Measurements from ENCODE around the gene TBX1.

TBX1 gene

DNA sequence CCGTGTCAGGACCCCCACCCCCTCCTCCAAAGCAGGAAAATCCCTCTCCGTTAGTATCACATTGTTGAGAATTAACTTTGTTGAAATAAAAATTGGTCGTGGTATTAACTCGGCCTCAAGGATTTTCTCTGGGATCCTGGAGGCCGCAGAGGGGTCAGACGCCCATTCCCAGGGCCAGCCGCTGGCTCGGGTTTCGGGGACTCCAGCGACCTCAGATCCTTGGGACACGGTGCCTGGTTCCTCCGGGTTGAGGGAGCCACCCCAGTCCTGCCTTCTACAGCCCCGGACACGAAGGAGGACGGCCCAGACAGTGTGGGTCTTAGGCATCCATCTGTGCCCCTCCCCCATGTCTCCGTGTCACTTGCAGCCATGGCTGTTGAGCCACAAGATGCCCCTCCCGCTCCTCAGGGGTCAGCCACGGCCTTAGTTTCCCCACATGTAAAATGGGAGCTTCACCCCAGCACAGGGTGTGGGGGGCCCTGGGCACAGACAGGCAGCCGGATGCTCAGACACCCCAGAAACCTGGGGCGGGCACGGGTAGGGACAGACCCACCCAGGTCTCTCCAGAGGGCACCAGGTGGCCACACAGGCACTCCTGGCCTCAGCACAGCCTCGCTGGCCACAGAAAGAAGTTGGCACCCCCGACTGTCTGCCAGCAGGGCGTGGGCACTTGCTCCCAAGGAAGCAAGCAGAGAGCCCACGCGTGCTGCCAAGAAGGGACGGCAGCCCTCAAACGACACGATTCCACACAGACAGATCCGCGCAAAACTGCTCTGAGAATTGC lies 21.7 kb upstream of the TBX1 start:
- no peak for DNase-seq

DNA sequence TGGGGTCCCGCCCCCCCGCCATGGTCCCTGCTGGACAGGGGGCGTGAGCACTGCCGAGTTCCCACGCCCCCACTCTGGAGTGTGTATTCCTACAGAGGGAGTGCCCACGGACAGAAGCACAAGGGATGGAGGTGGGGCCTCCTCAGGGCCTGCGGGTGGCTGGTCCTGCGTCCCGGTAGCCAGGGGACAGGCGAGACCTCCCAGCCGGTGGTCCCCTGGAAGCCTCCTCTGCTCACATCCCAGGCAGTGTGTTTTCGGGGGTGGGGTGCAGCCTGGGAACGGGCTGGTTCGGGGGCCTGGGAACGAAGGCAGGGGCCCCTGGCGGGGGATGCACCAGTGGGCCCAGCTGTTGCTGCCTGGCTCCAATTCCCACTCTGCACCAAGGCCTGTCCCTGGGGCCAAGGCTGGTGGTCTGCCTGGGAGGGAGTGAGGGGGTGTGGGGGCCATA lies 21.1 kb upstream of the TBX1 start:
- no peak for DNase-seq

DNA sequence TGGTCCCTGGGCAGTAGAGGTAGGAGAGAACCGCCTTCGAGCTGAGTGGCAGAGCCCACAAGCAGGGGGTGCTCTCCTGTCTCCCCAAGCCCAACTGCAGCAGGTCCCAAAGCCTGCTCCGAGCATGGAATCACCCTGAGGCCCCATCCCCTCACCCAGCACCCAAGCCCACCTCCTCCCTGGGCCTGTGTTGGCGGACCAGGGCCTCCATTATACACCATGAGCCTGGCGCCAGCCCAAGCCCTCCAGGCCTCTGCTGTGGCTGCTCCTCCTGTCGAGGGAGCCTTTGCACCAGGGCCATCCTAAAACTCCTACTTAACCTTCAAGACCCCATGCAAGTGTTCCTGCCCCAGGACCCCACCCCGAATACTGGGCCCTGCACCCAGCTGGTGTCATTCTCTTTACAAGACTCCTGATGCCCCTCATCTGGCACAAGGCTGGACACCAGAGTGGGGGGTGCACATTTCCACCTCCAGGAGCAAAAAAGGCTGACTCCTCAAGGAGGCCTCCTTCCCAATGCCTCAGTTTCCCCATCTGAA lies 20.6 kb upstream of the TBX1 start:
- DNase-seq: no peak

DNA sequence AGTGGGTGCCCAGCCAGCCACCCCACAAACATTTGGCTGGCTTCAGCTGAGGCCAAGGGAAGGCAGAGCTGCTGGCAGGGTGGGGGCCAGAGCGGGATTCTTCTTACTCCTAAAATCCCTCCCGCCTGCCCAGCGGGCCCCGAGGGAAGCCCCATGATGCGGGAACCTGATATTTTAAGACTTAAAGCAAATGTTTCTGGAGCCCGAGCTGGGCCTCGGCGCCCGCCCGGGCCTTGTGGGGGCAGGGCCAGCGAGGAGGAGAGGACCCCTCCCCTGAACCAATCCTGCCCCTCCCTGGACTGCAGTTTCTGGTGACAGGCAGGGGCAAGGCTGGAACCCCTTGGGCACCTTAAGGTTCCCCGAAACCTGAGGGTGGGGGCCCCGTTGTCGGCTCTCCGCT lies 20.0 kb upstream of the TBX1 start:
- no peak for DNase-seq

DNA sequence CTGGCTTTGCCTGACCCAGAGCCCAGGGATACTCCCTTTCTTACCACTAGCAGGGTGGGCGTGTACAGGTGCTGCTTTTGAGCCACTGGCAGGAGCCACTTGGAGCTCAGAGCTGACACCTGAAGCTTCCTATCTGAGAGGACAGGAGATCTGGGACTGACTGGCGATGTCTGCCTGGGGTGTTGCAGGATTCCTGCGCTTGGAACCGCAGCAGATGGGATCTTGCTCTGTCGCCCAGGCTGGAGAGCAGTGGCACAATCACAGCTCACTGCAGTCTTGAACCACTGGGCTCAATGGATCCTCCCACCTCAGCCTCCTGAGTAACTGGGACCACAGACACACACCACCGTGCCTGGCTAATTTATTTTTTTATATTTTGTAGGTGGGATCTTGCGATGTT lies 19.5 kb upstream of the TBX1 start:
- no peak for DNase-seq

DNA sequence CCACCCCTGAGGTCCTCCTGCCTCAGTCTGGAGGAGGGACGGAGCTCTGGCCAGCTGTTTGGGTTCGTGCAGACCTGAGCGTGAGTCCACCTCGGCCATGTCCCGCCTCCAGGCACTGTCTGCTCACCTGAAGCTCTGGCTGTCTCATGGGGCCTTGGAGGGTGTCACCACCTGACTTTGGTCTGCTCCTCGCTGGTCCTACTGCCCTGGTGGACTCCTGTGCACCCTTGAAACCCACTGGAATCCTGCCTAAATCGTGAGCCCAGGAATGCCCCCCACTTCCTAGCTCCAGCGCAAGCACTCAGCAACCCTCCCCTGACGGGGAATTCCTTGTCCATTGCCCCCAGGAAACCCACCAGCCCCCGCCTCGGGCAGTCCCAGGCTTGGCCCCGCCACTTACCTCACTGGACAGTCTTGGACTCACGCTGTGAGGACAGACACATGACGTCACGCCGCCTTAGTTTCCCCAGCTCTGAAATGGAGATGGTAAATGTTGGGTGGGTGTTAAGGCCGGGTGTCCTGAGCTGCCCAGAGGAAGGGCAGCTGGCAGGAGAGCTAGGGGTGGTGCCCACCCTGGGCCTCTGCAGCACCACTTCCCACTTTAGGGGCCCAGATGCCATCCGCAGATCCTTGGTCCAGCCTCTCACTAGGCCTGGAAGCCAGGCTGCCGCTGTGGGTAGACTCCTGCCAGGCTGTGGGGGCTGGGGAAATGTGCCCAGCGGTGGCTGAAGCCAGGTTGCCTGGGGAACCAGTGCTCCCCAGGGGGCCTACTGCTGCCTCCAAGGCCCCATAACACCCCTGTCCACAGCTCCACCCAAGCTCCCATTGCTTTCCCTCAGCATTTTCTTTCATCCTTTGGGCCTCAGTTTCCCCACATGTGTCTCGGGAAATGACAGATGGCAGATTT lies 18.2 kb upstream of the TBX1 start:
- no peak for DNase-seq

DNA sequence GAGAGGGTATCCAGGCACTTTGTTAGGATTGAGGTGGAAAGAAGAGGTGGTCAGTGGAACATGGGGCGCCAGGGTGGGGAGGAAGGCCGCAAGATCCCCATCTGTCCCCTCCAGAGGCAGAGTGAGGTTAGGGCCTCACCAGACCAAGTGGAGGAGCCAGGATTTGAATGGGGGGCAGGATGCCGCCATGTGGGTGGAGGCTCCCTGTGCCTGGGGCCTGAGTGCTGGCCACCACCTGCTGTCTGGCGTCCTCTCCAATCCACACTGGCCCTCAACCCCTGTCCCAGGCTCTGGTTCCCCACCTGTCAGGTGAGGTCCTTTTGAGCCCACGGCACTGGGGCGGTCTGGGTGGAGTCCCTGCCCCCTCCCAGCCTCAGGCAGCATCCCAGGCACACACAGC lies 17.5 kb upstream of the TBX1 start:
- no peak for DNase-seq

DNA sequence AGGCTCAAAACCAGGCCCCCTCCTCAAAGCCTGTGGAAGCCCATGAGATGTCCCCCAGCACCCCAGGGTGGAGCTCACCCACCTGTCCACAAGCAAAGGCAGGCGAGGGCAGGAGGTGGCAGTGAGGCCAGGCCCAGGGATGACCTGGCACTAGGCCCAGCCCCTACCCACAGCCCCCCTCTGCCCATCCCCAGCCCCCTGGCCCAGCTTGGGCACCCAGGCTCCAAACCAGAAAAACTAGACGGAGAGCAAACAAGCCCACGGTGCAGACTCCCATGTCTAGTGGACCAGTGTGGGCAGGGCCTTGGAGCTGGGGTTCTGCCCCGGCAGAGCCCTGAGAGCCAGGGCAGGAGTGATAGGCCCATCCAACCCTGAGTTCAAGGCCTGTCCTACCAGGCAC lies 16.9 kb upstream of the TBX1 start:
- no peak for DNase-seq

DNA sequence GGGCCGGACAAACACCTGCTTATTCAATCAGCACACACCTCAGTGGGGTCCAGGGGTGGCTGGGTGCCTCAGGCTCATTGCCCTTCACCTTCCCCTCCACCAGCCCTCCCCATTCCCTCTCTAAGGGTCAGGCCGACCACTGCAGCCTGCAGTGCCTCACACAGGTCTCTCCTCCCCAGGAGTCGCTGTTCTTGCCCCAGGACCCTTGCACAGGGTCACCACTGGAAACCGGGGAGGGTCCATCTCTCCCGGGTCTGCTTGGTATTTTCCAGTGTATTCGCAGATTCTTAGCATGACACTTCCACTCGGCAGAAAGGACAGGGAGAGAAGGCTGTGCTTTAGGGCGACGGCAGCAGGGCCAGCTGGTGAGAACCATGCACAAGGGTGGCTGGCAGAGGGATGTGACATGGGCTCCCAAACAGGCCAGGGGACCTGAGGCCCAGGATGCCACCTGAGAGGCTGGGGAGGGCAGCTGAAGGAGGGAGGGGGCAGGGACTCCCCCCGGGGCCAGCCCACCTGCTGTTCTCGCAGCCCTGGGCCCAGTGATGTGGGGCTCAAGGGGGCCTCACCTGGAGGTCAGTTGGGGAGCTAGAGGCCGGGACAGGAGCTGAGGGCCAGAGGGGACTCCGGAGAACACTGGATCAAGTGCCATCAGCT lies 16.1 kb upstream of the TBX1 start:
- no peak for DNase-seq

DNA sequence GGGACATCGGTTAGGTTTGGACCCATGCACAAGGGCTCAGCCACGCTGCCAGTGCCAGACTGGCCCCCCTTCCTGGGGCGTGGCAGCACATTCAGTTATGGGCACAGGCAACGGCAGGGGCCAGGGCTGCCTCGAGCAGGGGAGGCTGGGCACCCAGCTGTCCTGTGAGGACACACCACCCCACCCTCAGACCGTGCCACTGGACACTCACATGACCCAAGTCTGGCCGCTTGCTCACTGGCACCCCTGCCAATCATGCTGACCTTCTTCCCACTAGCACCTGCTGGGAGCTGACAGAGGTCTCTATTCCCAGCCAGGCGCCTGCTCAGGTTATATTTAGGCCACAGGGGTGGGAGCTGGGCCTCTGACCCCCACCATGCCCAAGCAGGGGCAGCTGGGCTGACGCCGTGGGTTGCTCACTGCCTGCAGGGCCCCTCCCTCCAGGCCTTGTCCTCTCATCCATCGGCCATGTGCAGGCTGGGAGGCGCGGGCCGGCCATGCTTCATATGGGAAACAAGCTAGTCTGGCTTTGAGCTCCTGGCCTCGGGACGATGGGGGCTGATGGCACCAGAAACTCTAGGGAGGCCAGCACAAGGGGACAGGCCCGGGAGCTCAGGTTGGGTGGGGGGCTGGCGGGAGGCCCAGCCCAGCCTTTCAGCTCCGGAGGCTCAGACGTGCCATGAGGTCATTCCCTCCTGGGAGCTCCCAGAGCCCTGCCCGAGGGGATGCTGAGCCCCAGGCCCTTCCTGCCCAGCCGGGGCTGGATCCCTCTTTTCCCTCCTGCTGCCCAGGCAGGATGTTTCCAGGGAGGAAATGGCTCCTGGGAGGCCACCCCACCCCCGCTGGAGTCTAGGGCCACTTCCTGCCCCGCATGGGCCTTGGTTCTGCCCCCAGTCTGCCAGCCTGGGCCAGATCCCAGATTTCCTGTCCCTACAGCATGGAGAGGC lies 15.2 kb upstream of the TBX1 start:
- no peak for DNase-seq

DNA sequence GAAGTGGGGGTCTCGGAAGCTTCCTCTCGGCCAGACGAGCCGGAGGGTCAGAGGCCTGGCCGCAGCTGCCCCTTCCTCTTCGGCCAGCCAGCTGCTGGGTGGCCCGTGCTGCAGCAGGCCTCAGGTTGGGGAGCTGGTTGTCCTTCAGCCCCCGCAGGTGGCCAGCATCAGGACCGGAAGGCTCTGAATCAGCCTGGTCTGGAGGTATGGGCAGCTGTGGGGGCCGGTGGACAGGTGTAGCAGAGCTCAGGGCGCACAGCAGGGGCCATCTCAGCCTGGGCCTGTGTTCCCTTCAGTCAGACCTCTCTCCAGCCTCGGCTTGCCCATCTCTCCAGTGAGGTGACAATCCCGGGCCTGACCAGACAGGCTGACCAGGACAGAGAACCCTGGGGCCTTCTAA lies 13.9 kb upstream of the TBX1 start:
- DNase-seq: no peak

DNA sequence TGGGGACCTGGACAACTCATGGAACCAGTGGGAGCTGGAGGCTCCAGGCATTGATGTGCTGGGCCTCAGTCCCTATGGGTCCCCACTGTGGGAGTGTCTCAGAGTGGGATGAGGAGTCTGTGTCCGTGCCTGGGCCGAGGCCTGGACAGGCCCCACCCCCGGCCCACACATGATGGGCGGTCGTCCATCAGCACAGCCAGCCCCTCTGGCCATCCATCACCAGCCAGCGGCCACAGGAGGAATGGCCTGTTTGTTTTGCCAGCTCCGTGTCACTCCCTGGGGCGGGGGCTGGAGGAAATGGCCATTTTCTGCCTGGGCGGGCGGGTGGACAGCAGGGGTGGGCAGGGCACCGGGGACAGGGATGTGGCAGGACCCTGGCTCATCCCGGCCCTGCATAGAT lies 13.0 kb upstream of the TBX1 start:
- DNase-seq: no peak

DNA sequence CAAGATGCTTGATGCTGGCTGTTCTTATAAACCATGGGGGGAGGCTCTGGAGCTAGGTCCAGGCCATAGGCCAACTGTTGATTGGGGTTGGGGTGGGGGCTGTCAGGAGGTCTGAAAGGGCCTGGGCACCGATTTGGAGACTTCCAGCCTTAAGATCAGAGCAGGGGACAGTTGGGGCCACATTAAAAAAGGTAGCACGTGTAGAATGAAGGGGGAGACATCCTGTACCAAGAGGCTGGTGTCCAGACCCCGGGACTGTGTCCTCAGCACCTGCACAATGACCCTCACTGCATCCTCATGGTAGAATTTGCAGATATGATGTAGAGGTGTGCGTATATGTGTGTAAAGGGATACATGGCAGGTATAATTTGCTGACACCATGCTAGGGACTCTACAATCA lies 12.4 kb upstream of the TBX1 start:
- DNase-seq: no peak

DNA sequence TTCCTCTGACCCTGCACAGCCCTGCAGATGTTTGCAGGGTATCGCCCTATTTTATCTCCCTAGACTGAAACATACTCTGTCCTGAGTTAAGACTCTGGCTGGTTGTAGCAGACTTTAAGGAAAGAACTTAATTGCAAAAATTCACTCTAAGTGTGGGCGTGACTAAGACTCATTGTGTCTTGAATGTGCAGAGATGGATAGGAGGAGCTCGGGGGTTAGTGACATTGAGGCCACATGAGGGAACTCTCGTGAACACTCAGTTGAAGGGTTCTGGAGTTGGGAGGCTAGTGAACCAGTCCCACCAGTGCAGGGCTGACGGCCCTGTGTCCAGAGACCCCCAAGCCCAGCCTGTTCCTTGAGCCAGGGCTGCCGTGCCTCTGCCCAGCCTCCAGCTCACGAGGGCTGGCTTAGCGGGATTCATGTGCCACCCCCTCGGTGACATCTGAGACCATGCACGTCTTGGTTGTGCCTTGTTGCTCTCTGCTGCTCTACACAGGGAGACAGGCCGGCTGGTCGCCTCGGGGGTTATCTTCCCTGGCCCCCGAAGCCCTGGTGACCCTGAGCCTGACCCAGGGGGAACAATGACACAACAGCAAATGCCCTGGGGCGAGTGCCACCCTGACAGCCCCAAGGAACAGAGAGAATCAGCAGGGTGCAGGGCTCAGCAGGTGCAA lies 11.4 kb upstream of the TBX1 start:
- DNase-seq: no peak

DNA sequence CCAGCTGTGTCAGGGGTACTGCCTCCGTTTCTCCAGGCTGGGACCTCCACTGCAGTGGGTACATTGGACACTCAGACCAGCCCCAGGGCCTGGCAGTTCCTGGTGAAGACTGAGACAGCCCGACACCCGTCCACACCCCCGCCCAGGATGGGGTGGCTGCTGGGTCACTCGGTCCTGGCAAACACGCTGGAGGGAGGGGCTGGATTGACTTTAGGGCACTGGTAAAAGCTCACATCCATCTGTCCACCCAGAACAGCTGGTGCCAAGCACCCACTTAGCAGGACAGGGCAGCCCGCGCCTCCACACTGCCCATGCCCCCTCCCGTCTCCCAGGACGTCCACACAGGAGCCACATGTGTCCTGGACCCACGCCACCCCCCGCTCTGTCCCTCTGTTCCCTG lies 10.7 kb upstream of the TBX1 start:
- DNase-seq: no peak

DNA sequence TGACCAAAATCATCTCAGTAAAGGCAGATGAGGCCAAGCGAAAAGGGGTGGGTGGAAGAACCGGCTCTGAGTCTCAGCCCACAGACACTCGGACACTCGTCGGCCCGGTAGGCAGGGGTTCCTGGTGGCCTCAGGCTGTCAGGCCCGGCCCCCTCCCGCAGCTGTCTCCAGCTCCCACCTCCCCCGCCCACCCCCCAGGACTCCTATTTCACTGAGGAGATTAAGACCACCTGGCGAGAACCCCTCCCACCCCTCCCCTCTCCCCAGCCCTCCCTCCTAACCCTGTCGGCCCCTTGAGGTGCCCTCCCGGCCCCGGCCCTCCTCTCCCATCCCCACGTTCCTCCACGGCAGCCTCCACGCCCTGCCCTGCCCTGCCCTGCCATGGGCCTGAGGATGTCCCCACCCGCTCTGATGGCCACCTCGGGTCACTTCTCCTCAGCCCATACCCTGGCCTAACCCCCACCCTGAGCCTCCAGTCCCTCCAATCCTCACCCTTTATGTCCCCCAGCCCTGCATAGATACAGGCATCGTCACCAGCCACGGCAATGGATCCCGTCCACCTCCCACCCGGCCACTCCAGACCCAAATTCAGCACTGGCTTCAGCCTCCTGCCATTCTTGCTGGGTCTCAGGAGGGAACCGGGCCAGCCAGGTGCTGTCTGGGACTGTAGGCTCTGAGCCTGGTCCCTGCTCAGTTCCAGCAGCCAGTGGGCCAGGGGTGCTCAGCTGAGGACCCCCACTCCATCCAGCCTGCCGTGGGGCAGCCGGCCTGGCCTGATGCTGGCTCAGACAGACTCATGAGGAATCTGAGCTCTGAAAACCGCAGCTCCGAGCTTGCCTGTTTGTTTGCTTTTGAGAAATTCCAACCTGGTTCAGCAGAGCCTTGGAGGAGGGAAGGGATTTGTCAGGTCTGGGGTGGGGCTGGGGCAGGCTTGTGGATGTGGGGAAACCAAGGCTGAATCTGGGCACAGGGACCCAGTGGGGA lies 9.8 kb upstream of the TBX1 start:
- DNase-seq: no peak

DNA sequence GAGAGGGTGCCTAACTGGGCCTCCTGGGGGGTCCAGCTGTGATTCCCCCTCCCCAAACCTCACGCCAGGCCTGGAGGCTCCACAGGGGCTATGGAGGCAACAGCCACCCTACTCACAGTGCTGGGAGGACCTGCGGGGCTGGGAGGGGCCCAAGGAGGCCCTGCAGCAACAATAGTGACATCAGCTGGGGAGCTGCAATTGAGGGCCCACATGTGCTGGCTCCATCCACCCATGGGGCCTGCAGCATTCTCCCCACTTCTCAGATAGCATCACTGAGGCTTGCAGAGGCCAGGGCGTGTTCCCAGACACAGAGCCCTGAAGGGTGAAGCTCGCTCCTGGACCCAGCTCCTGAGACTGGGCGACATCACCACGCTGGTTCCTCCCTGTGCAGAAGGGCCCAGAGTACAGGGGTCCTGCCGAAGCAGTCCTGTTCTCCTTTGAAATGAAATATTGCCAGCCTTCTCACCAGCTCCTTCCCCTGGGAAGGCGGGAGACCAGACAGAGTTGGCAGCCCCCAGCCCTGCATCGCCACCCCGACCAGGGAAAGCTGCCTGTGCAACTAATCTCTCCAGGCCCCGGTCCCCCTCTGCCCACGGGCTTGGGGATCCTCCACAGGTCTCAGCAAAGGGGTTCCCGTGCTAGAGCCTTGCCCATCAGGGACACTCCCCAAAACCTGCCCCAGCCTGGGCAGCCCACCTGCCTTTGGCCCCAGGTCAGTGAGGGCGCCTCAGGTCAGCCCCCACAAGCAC lies 8.9 kb upstream of the TBX1 start:
- DNase-seq: no peak

DNA sequence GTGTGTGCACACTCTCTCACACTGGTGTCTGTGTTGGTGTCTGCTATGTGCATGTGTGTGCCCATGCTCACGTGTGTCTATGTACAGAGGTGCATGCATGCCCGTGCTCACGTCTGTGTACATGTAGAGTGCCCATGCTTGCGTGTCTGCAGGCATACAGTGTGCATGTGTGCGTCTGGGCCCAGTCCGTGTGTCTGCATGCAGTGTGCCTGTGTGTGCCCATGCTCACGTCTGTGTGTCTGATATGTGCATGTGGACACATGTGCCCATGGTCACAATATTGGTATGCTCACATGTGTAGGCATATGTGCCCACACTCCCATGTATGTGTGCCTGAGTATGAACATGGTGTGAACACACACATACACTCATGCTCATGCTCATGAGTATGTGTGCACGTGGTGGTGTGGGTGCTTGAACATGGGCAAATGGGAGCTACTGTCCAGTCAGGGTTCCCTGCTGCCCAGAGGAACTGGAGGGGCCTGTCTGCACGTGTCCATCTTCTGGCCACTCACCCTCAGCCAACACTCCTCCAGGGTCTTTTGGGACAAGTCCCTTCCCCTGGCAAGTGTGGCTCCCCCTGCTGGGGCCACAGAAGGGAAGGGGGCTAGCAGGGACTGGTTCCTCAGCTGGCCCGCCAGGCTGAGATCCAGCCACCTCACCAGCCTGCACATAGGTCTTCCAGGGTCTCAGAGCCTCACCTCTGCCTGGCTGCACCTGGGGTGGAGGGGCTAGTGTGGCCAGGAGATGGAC lies 7.3 kb upstream of the TBX1 start:
- DNase-seq: no peak

Measured in hematopoietic multipotent progenitor cell treated with erythropoietin and hydrocortisone succinate and interleukin-3 and kit ligand, for 6 days (in vitro differentiated cells).